Ovary (tissue), 3 donors: Measurements from ENCODE around the gene PLEKHJ1.

Experiments
- CTCF ChIP-seq, 3 donors: fragments of 450-650 bp in 2 of 3; fragments of 200-600 bp in 1 of 3; IDR thresholded peaks; one replicate each; pipeline versions ENCODE4 v1.5.1 to v1.8.0; 2016 to 2022; ENCODE audit warnings: antibody characterized with exemption in 3 of 3, mild to moderate bottlenecking in 1 of 3
- POLR2A ChIP-seq: fragments of 450-650 bp; IDR thresholded peaks from one replicate; pipeline ENCODE4 v1.6.1; 2017; ENCODE audit warnings: antibody characterized with exemption, mild to moderate bottlenecking, moderate library complexity
- donor health status: DM: no; HTN: no; CAD: no.

GRCh38 chr19:2233601-2234280 lies 2.4 kb downstream of the PLEKHJ1 start:
- no peak for TF ChIP-seq CTCF (IDR thresholded peaks at IDR 0.05)
- TF ChIP-seq POLR2A, result no peak
